Measurements from ENCODE around the gene SLC22A23. TPM values are rescaled to one million over a fixed set of nuclear protein-coding genes. Genes with fewer than 3 reads are reported as not detected.

The SLC22A23 gene
- total RNA-seq, 2 experiments from 2014 or later: 13.4 to 13.6 TPM

DNA sequence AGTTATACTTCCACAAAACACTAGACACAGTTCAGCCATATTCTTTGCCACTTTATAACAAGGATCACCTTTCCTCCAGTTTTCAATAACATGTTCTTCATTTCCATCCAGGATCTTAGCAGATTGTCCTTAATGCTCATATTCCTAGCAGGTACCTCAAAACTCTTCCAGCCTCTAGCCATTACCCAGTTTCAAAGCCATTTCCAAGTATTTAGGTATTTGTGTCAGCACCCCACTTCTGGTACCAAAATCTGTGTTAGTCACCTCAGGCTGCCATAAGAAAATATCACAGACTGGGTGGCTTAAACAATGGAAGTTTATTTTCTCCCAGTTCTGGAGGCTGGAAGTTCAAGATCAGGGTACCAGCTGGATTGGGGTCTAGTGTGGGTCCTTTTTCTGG, 23.2 kb upstream of the SLC22A23 start:
- peaks cover 8% of the 10 kb centered on the region for H3K9me3 Mint-ChIP-seq
- Histone ChIP-seq H3K27ac (ENCODE audit: low read depth in 1 of 2, low read length in 2 of 2) (no peak overlapping the region), H3K27me3 (ENCODE audit: control insufficient read depth in 1 of 2, insufficient read depth in 2 of 2, low read length in 2 of 2) (peaks cover 3 to 12% of the 10 kb centered on the region in 2 experiments), H3K4me3 (ENCODE audit: low read length) (no peak overlapping the region), H3K36me3 (ENCODE audit: insufficient read depth, low read length) (no peaks in the 10 kb centered on the region), H3K4me1 (ENCODE audit: insufficient read depth, low read length) (no peaks in the 10 kb centered on the region), H3K9me3 (ENCODE audit: control insufficient read depth in 1 of 2, insufficient read depth in 1 of 2, low read length in 2 of 2) (peaks cover 6 to 12% of the 10 kb centered on the region in 2 experiments)
- no peak for TF ChIP-seq CTCF (IDR thresholded peaks at IDR 0.05)
- no peaks in the 10 kb centered on the region for H3K36me3 Mint-ChIP-seq (ENCODE audit: low read depth)
- peaks cover 27% of the 10 kb centered on the region for H3K27me3 Mint-ChIP-seq
- CTCF ChIA-PET: no interaction called here
- intact Hi-C loops (cut with DNase I, micrococcal nuclease): no loop called here
- ATAC-seq (ENCODE audit: poor library complexity) (no peak), DNase-seq (no peak)
- POLR2A ChIA-PET: no interaction called here
- no peak overlapping the region for H3K27ac Mint-ChIP-seq
- no peak overlapping the region for H3K4me3 Mint-ChIP-seq
- H3K4me1 Mint-ChIP-seq (ENCODE audit: low read depth): no peaks in the 10 kb centered on the region

GRCh38 chr6:3473773-3474172, 16.9 kb upstream of the SLC22A23 start:
- H3K27me3 Mint-ChIP-seq: no peaks in the 10 kb centered on the region
- no peaks in the 10 kb centered on the region for H3K9me3 Mint-ChIP-seq
- H3K27ac Mint-ChIP-seq: no peak overlapping the region
- no peaks in the 10 kb centered on the region for H3K9me3 ChIP-seq (ENCODE audit: control insufficient read depth in 1 of 2, insufficient read depth in 1 of 2, low read length in 2 of 2)
- no peaks in the 10 kb centered on the region for H3K4me1 Mint-ChIP-seq (ENCODE audit: low read depth)
- H3K36me3 Mint-ChIP-seq (ENCODE audit: low read depth): no peaks in the 10 kb centered on the region
- no peak for DNase-seq
- no peaks in the 10 kb centered on the region for H3K36me3 ChIP-seq (ENCODE audit: insufficient read depth, low read length)
- H3K27me3 ChIP-seq (ENCODE audit: control insufficient read depth in 1 of 2, insufficient read depth in 2 of 2, low read length in 2 of 2): no peaks in the 10 kb centered on the region
- intact Hi-C loops (cut with DNase I, micrococcal nuclease): no loop called here
- ATAC-seq (ENCODE audit: poor library complexity): no peak
- CTCF ChIA-PET: no interaction called here
- no peak overlapping the region for H3K27ac ChIP-seq (ENCODE audit: low read depth in 1 of 2, low read length in 2 of 2)
- H3K4me3 ChIP-seq (ENCODE audit: low read length): no peak overlapping the region
- no peak overlapping the region for H3K4me3 Mint-ChIP-seq
- no peaks in the 10 kb centered on the region for H3K4me1 ChIP-seq (ENCODE audit: insufficient read depth, low read length)
- TF ChIP-seq CTCF (IDR thresholded peaks at IDR 0.05): no peak
- POLR2A ChIA-PET: no interaction called here

DNA sequence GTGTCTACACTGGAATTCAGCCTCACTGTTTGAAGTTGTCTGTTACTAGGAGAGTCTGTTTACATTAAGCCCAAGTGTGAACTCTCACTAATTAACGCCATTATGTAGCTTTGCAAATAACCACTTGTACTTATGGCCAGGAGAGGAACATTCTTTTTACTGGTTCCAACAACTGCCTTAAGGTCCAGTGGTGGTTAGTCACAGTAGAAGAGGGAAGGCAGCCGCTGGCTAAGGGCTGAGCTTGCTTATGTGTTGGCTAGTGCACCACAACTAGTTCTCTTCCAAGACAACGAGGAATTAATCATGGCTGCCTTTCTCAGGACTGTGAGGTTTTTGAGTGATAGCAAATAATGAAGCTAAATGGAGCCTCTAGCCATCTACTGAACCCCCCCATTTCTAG, 14.9 kb upstream of the SLC22A23 start:
- H3K9me3 ChIP-seq (ENCODE audit: control insufficient read depth in 1 of 2, insufficient read depth in 1 of 2, low read length in 2 of 2): no peaks in the 10 kb centered on the region
- no peaks in the 10 kb centered on the region for H3K36me3 ChIP-seq (ENCODE audit: insufficient read depth, low read length)
- no peaks in the 10 kb centered on the region for H3K4me1 ChIP-seq (ENCODE audit: insufficient read depth, low read length)
- Mint-ChIP-seq H3K27ac (no peak overlapping the region), H3K36me3 (ENCODE audit: low read depth) (no peaks in the 10 kb centered on the region), H3K4me3 (no peak overlapping the region), H3K9me3 (no peaks in the 10 kb centered on the region), H3K27me3 (no peaks in the 10 kb centered on the region), H3K4me1 (ENCODE audit: low read depth) (no peaks in the 10 kb centered on the region)
- ChIA-PET POLR2A (no interaction called here), CTCF (interaction anchor here (1.2 kb wide), 1 partner anchor 261 kb away, joined by 3 read pairs; no protein-coding TSS in a partner anchor)
- TF ChIP-seq CTCF (IDR thresholded peaks at IDR 0.05): no peak
- ATAC-seq (ENCODE audit: poor library complexity): no peak
- peaks cover 0 to 2% of the 10 kb centered on the region in 2 experiments for H3K27me3 ChIP-seq (ENCODE audit: control insufficient read depth in 1 of 2, insufficient read depth in 2 of 2, low read length in 2 of 2)
- H3K4me3 ChIP-seq (ENCODE audit: low read length): no peak overlapping the region
- intact Hi-C loops (cut with DNase I, micrococcal nuclease): no loop called here
- DNase-seq: no peak
- no peak overlapping the region for H3K27ac ChIP-seq (ENCODE audit: low read depth in 1 of 2, low read length in 2 of 2)
